GM12873 (cell line): ENCODE data around the gene TRIM71.

Experiments used
- CTCF ChIP-seq: IDR thresholded peaks from 2 replicates; pipeline ENCODE4 v1.5.1; 2012; ENCODE audit warnings: low read depth, mild to moderate bottlenecking, moderate library complexity, low read length, control low read depth; ENCODE audit not compliant: insufficient read depth; ENCODE audit errors: missing control alignments

Gene TRIM71

DNA sequence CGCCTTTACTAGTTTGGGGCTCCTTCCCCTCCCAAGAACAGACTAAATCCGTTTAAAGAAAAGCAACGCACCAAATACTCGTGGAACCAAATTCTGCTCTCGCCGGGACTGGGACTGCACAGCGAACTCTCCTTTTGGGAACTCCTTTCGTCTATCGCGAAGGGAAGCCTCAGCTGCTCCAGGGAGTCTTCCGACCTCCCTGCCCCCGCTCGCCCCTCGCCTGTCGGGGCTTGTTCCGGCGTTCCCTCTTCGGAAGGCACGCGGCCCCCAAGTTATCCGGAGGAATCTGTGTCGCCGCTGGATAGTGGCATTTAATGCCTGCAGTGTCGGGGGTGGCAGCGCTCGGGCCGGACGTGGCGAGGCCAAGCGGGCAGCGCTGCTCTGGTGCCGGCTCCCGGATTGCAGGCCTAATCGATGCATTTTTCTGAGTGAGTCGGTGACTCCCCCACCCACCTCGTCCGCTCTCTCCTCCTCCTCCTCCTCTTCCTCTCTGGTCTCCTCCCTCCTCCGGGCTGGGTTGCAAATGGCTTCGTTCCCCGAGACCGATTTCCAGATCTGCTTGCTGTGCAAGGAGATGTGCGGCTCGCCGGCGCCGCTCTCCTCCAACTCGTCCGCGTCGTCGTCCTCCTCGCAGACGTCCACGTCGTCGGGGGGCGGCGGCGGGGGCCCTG is at the start of gene TRIM71:
TRIM71 (plus strand) TSS at position 440 of the 671 bp plus-strand sequence; CDS start at position 524, 84 bp downstream.
- TF ChIP-seq CTCF, result no peak

- TF ChIP-seq CTCF, result no peak
Measured at GRCh38 chr3:32778389-32778788, 39.4 kb upstream of the TRIM71 start.

DNA sequence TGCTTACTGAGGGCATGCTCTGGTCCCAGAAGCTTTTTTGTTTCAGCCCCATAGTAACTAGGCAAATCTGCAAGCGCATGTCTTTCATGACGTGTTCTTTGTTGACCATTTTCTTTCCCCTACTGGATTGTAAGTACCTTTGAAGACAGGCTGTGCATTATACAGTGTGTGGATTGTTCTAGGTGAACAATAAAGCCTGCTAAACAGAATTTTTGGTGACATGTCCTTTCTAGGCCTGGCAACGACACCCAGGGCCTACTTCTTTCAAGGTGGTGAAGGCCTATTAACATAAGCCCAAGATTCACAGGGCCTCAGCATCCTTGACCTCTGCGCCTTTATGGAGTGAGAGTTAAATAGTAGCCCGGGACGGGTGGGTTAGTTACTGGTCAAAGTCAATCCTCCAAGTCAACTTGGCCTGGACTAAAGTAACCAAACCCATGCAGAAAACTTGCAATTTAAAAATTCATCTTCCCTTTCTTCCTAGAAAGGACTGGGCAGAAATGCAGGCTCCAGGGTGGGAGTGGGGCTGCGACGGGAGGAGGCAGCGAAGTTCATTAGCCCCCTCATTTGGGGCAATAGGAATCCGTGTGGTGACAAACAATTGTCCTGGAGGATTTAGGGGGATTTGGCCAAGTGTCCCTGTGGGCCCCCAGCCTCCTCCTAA is 37.6 kb upstream of the TRIM71 start:
- no peak for TF ChIP-seq CTCF

- TF ChIP-seq CTCF, result peak; percentile 3
Measured at GRCh38 chr3:32780735-32781210, 37.0 kb upstream of the TRIM71 start.

DNA sequence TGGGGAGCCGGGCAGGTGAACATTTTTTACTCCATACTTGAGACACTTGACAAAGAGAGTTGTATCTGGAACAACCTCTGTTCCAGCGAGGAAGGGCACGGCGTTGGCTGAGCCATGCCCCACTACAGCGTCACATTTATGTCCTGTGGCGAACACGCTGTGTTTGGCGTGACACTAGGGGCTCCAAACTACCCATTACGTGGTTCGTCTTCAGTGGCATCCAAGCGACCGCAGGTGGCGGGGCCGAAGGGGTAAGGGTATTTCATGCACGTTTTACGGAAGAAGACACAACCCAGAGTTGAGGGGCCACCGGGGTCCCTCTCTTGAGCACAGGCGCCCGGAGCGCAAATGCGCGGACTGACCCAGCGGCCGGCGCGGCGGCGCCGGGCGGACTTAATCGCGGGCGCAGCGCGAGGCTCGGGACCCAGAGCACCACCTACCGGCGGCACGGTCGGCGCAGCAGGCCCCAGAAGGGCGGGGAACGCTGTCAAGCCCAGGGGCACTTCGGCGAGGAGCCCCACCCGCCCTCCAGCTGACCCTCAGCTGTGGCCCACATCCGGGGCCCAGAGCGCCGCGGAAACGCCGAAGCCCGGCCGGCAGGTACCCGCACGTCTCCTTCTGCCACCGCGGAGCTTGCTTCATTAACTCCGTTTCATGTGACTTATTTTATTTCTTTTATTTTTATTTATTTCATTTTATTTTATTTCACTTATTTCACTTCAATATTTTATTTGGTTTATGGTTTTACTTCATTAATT is 36.4 kb upstream of the TRIM71 start:
- peak; percentile 85 for TF ChIP-seq CTCF

GRCh38 chr3:32782407-32782806 is 35.4 kb upstream of the TRIM71 start:
- TF ChIP-seq CTCF, result no peak

GRCh38 chr3:32791833-32792232 is 26.0 kb upstream of the TRIM71 start:
- no peak for TF ChIP-seq CTCF
